GM21723 (cell line): Measurements from ENCODE around the gene OR11G2.
"Not testable (repeated sequence)": the region's sequence is repeated elsewhere in the genome, so short reads cannot be mapped to it uniquely, and the experiment has no call there.

Experiments used
- ATAC-seq: cut with Tn5 transposase; IDR thresholded peaks from one replicate; pipeline ENCODE4 v1.9.1; 2021; ENCODE audit warnings: mild to moderate bottlenecking, moderate library complexity; ENCODE audit not compliant: unreplicated experiment

OR11G2 gene

GRCh38 chr14:20219033-20219432 lies 28.3 kb downstream of the OR11G2 start:
- ATAC-seq, result no peak

GRCh38 chr14:20223410-20223809 lies 32.7 kb downstream of the OR11G2 start, which contains the start of gene OR11H6:
Gene OR11H6 (plus strand): TSS chr14:20223710. CDS start chr14:20223710, 0 bp downstream.
- no peak for ATAC-seq

DNA sequence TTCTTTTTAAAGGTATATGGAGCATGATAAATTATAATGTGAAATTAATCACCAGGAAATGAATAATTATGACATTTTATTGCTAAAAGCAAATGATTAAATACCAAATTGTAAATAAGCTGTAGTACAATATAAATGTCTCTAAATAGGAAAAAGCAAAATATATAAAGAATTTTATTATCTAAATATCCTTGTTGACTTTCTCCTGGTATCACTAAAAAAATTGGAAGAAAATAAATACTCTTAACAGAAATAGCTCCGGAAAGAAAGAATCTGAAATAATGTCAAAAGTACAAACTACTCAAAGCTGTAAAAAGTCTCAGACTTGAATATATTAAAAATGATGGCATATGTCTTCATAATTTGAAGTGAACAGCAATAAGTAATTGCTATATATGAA lies 38.0 kb downstream of the OR11G2 start, which contains the start of gene OR11H7:
TSS of gene OR11H7 (plus strand) at position 301 of the 400 bp plus-strand sequence.
- no peak for ATAC-seq

DNA sequence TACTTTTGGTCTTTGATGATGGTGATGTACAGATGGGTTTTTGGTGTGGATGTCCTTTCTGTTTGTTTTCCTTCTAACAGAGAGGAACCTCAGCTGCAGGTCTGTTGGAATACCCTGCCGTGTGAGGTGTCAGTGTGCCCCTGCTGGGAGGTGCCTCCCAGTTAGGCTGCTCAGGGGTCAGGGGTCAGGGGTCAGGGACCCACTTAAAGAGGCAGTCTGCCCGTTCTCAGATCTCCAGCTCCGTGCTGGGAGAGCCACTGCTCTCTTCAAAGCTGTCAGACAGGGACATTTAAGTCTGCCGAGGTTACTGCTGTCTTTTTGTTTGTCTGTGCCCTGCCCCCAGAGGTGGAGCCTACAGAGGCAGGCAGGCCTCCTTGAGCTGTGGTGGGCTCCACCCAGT lies 44.7 kb downstream of the OR11G2 start:
- not testable (repeated sequence) for ATAC-seq

- ATAC-seq, result no peak
Observed at GRCh38 chr14:20247646-20248246, 57.0 kb downstream of the OR11G2 start.
